IMR-90 (cell line): Measurements from ENCODE around the gene MILR1. TPM values are rescaled to one million over a fixed set of nuclear protein-coding genes. Genes with fewer than 3 reads are reported as not detected.
A peak's percentile ranks its signal among the peaks of the same experiment; 100 is the strongest.
"Not testable (repeated sequence)": the region's sequence is repeated elsewhere in the genome, so short reads cannot be mapped to it uniquely, and the experiment has no call there.

ENCODE experiments used
- ATAC-seq: fragments of 200-7000 bp; cut with Tn5 transposase; 2 replicates; pipeline ENCODE4 v1.9.1; 2020; ENCODE audit warnings: low read depth, mild to moderate bottlenecking, moderate library complexity
- BruUV-seq: library from RNA; stranded (reverse); fragments of 400-500 nt; replicated peaks from 2 replicates; lab custom pipeline; 2021; lab: Mats Ljungman, UMichigan
- CTCF ChIA-PET: fragments of 300-600 bp; formaldehyde crosslinking; extraction: SDS; loops from one replicate; lab custom pipeline; 2021; ENCODE audit warnings: antibody characterized with exemption; lab: Yijun Ruan, JAX
- POLR2A ChIA-PET: fragments of 300-600 bp; sonication (Branson Sonifier 250); formaldehyde crosslinking; loops from one replicate; lab custom pipeline; 2022; ENCODE audit warnings: antibody characterized with exemption; ENCODE audit not compliant: unreplicated experiment; lab: Charles Lee
- DNase-seq: peaks from one replicate; pipeline ENCODE4 v3.0.0; 2013
- H2AFZ ChIP-seq: replicated peaks from 2 replicates; pipeline ENCODE3; 2013; ENCODE audit warnings: low read length, mild to moderate bottlenecking; ENCODE audit not compliant: poor library complexity
- H2AK5ac ChIP-seq: 2 replicates; pipeline ENCODE4 v1.6.1; 2013; ENCODE audit warnings: low read depth, low read length, inconsistent platforms
- H2AK9ac ChIP-seq: replicated peaks from 2 replicates; pipeline ENCODE3; 2013; ENCODE audit warnings: mild to moderate bottlenecking, low read depth, low read length, moderate library complexity; ENCODE audit not compliant: poor library complexity
- H2BK120ac ChIP-seq: 2 replicates; pipeline ENCODE4 v1.6.1; 2013; ENCODE audit warnings: low read depth, low read length, inconsistent platforms
- H2BK15ac ChIP-seq: 3 replicates; pipeline ENCODE4 v1.6.1; 2013; ENCODE audit warnings: low read depth, low read length, inconsistent platforms
- H2BK20ac ChIP-seq: 2 replicates; pipeline ENCODE4 v1.6.1; 2013; ENCODE audit warnings: low read depth, mild to moderate bottlenecking, inconsistent platforms, low read length, moderate library complexity
- H2BK5ac ChIP-seq: 2 replicates; pipeline ENCODE4 v1.6.1; 2013; ENCODE audit warnings: mild to moderate bottlenecking, low read depth, low read length, inconsistent platforms; ENCODE audit not compliant: poor library complexity, severe bottlenecking
- H3K14ac ChIP-seq: replicated peaks from 2 replicates; pipeline ENCODE4 v1.6.1; 2013; ENCODE audit warnings: low read depth, low read length, inconsistent platforms
- H3K18ac ChIP-seq: 2 replicates; pipeline ENCODE4 v1.6.1; 2013; ENCODE audit warnings: low read depth, low read length, control low read depth
- H3K23ac ChIP-seq: 2 replicates; pipeline ENCODE4 v1.6.1; 2013; ENCODE audit warnings: low read depth, low read length, inconsistent platforms
- H3K27ac ChIP-seq: 2 replicates; pipeline ENCODE4 v1.5.1; 2013; ENCODE audit warnings: mild to moderate bottlenecking, control low read depth, low read length; ENCODE audit not compliant: insufficient read depth
- H3K27me3 ChIP-seq: 2 replicates; pipeline ENCODE4 v1.6.1; 2013; ENCODE audit warnings: low read length; ENCODE audit not compliant: control insufficient read depth, insufficient read depth
- H3K36me3 ChIP-seq: 2 replicates; pipeline ENCODE4 v1.6.1; 2013; ENCODE audit warnings: low read length, mixed read lengths; ENCODE audit not compliant: control insufficient read depth, insufficient read depth
- H3K4ac ChIP-seq: 2 replicates; pipeline ENCODE4 v1.6.1; 2013; ENCODE audit warnings: low read depth, low read length, inconsistent platforms
- H3K4me1 ChIP-seq: 2 replicates; pipeline ENCODE4 v1.6.1; 2013; ENCODE audit warnings: low read length, mixed read lengths; ENCODE audit not compliant: control insufficient read depth, insufficient read depth
- H3K4me2 ChIP-seq: 2 replicates; pipeline ENCODE4 v1.6.1; 2013; ENCODE audit warnings: low read depth, mild to moderate bottlenecking, control low read depth, low read length, moderate library complexity
- H3K4me3 ChIP-seq: 2 replicates; pipeline ENCODE4 v1.5.1; 2013; ENCODE audit warnings: low read depth, mild to moderate bottlenecking, control low read depth, low read length, moderate library complexity; ENCODE audit not compliant: insufficient read depth
- H3K56ac ChIP-seq: 2 replicates; pipeline ENCODE4 v1.6.1; 2013; ENCODE audit warnings: low read length, inconsistent platforms; ENCODE audit not compliant: insufficient read depth; ENCODE audit errors: extremely low read depth
- H3K79me1 ChIP-seq, 2 experiments: 2 replicates each; pipeline ENCODE4 v1.6.1; 2013; ENCODE audit warnings: low read length in 2 of 2, inconsistent platforms in 1 of 2, low read depth in 1 of 2
- H3K9ac ChIP-seq: 2 replicates; pipeline ENCODE4 v1.6.1; 2013; ENCODE audit warnings: low read depth, low read length, control low read depth
- H3K9me1 ChIP-seq: 2 replicates; pipeline ENCODE4 v1.6.1; 2013; ENCODE audit warnings: low read length, inconsistent platforms; ENCODE audit not compliant: insufficient read depth
- H3K9me3 ChIP-seq: 2 replicates; pipeline ENCODE4 v1.6.1; 2013; ENCODE audit warnings: low read length; ENCODE audit not compliant: control insufficient read depth, insufficient read depth
- H4K20me1 ChIP-seq: 2 replicates; pipeline ENCODE4 v1.6.1; 2013; ENCODE audit warnings: low read length, inconsistent platforms; ENCODE audit not compliant: insufficient read depth
- H4K5ac ChIP-seq: 2 replicates; pipeline ENCODE4 v1.6.1; 2013; ENCODE audit warnings: mild to moderate bottlenecking, low read depth, low read length, control low read depth
- H4K8ac ChIP-seq, 2 experiments: 2 replicates each; pipeline ENCODE4 v1.6.1; 2013; ENCODE audit warnings: low read depth in 2 of 2, low read length in 2 of 2, control low read depth in 1 of 2, inconsistent platforms in 1 of 2
- H4K91ac ChIP-seq: 2 replicates; pipeline ENCODE4 v1.6.1; 2013; ENCODE audit warnings: low read depth, low read length, inconsistent platforms; ENCODE audit not compliant: insufficient read depth
- FOS ChIP-seq: fragments of 150-350 bp; IDR thresholded peaks from 2 replicates; pipeline ENCODE4 v1.6.1; 2016; ENCODE audit warnings: low read depth, low read length
- MAFK ChIP-seq: IDR thresholded peaks from 2 replicates; pipeline ENCODE4 v1.6.1; 2012; ENCODE audit warnings: low read depth, low read length, improper control_type of control experiment
- MXI1 ChIP-seq: IDR thresholded peaks from 2 replicates; pipeline ENCODE4 v1.6.1; 2012; ENCODE audit warnings: low read depth, mild to moderate bottlenecking, low read length, moderate library complexity, borderline replicate concordance
- SMC3 ChIP-seq: fragments of 150-350 bp; IDR thresholded peaks from 2 replicates; pipeline ENCODE4 v1.6.1; 2016; ENCODE audit warnings: low read depth, mild to moderate bottlenecking, antibody characterized with exemption, low read length, moderate library complexity
- WGBS, 2 experiments: methylation state at CpG; one replicate each; pipeline versions ENCODE4 v1.1.5 to v1.1.7; 2013; ENCODE audit warnings: missing lambda C conversion rate in 2 of 2; ENCODE audit not compliant: insufficient read length in 1 of 2; ENCODE audit errors: extremely low coverage in 2 of 2; 5-methylcytosine and 5-hydroxymethylcytosine counted together
- dilution Hi-C: fragments of 300-500 bp; cut with HindIII; formaldehyde crosslinking; loops from one replicate; pipeline ENCODE4 v1.14.3; 2018; ENCODE audit warnings: low sequenced_read_pairs; ENCODE audit not compliant: unreplicated experiment
- in situ Hi-C: fragments of 300-500 bp; cut with MboI; formaldehyde crosslinking; loops from 3 replicates; pipeline ENCODE4 v1.14.3; 2019; ENCODE audit warnings: low sequenced_read_pairs, inconsistent platforms, mixed read lengths
- intact Hi-C: fragments of 100-400 bp; cut with micrococcal nuclease; formaldehyde crosslinking; loops from 2 replicates; pipeline ENCODE4 v1.10.0; 2022
- polyA plus RNA-seq, 3 experiments: library from polyadenylated mRNA; depleted of rRNA; stranded (reverse); fragments of >200 nt; gene quantifications; 2 replicates each; pipeline ENCODE4 v1.2.3, GENCODE V29; 2012; ENCODE audit warnings: low replicate concordance in 1 of 3
- total RNA-seq: library from RNA; depleted of rRNA; stranded (reverse); fragments of >200 nt; gene quantifications from 2 replicates; pipeline ENCODE4 v1.2.3, GENCODE V29; 2012
- TF ChIP-seq, protein P1 (sequence below): conservative IDR thresholded peaks from 2 replicates; pipeline ENCODE4 v1.5.1; 2012; ENCODE audit warnings: mild to moderate bottlenecking, low read depth, low read length, improper control_type of control experiment

The MILR1 gene
- total and polyA plus RNA-seq, 2 of the 4 experiments (the other 2 are of a cell fraction), result 0.36 to 0.44 TPM

DNA sequence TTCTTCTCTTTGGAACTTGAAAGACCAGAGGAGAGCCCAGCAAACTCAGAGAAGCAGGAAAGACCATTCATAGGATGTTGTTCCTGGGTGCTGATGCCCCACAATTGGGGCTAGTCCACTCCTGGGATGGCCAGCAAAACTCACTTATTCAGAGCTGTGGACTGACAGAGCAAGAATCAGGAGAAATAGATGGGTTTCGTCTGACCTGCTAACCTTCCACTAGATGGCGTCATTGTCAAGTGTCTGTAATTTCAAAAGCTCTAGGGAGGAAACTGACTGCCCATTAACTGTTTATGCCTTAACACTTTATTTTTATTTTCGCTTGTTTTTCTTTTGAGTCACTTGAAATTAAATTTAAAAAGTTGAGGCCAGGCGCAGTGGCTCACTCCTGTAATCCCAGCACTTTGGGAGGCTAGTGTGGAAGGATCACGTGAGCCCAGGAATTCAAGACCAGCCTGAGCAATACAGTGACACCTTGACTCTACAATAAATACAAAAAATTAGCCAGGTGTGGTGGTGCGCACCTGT is 28.7 kb upstream of the MILR1 start (continued):
- TF ChIP-seq SMC3 (peak; percentile 86), MAFK (no peak), MXI1 (no peak), FOS (no peak)
- TF ChIP-seq, protein P1, sequence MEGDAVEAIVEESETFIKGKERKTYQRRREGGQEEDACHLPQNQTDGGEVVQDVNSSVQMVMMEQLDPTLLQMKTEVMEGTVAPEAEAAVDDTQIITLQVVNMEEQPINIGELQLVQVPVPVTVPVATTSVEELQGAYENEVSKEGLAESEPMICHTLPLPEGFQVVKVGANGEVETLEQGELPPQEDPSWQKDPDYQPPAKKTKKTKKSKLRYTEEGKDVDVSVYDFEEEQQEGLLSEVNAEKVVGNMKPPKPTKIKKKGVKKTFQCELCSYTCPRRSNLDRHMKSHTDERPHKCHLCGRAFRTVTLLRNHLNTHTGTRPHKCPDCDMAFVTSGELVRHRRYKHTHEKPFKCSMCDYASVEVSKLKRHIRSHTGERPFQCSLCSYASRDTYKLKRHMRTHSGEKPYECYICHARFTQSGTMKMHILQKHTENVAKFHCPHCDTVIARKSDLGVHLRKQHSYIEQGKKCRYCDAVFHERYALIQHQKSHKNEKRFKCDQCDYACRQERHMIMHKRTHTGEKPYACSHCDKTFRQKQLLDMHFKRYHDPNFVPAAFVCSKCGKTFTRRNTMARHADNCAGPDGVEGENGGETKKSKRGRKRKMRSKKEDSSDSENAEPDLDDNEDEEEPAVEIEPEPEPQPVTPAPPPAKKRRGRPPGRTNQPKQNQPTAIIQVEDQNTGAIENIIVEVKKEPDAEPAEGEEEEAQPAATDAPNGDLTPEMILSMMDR, result peak; percentile 84

DNA sequence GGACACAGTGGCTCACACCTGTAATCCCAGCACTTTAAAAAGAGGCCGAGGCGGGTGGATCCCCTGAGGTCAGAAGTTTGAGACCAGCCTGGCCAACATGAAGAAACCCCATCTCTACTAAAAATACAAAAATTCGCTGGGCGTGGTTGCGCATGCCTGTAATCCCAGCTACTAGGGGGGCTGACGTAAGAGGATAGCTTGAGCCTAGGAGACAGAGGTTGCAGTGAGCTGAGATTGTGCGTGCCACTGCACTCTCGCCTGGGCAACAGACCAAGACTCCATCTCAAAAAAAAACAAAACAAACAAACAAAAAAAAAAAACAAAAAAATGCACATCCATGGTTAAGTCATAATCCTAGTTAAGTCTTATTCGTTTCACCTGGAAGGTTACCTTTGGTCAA is 26.8 kb upstream of the MILR1 start:
- H3K4me2 ChIP-seq, H3K14ac ChIP-seq, H4K91ac ChIP-seq, H3K4me1 ChIP-seq, H4K8ac ChIP-seq, H3K4ac ChIP-seq, H3K36me3 ChIP-seq, H2BK120ac ChIP-seq, H3K9me1 ChIP-seq, H3K79me1 ChIP-seq, H4K20me1 ChIP-seq, H3K18ac ChIP-seq, H2BK20ac ChIP-seq, H2AK9ac ChIP-seq, H3K9me3 ChIP-seq, H2BK5ac ChIP-seq, H3K27me3 ChIP-seq, BruUV-seq, H3K56ac ChIP-seq, ATAC-seq, H3K23ac ChIP-seq, H3K9ac ChIP-seq, H2AK5ac ChIP-seq, H3K27ac ChIP-seq, H4K5ac ChIP-seq, H3K4me3 ChIP-seq, intact Hi-C loops, H2AFZ ChIP-seq, DNase-seq, H2BK15ac ChIP-seq, dilution Hi-C loops: not testable (repeated sequence)
- ChIA-PET POLR2A (interaction anchor here (0.6 to 0.7 kb wide), 3 partner anchors 35 to 77 kb away, joined by 3 read pairs; no protein-coding TSS in a partner anchor), CTCF (interaction anchor here (0.6 to 1.7 kb wide), 2 partner anchors 23 to 68 kb away, joined by 4 to 5 read pairs; no protein-coding TSS in a partner anchor)
- in situ Hi-C loops, result loop anchor here (5.0 kb wide), 2 partner anchors 70 to 100 kb away; no protein-coding TSS in a partner anchor
- WGBS, 2 experiments, result 100% methylated on average over 1 of the region's 9 CpGs; no CpG with 5 or more reads in 1 of the 2 experiments
